SKM-1 (cell line): Measurements from ENCODE around the gene SPTBN4.
"Not testable (repeated sequence)": the region's sequence is repeated elsewhere in the genome, so short reads cannot be mapped to it uniquely, and the experiment has no call there.

Source experiments
- DNase-seq: peaks from one replicate; lab custom pipeline; 2025; ENCODE audit not compliant: unreplicated experiment; lab: John Stamatoyannopoulos, UW

SPTBN4 gene

GRCh38 chr19:40502647-40503319 lies 36.0 kb downstream of the SPTBN4 start:
- no peak for DNase-seq

- DNase-seq, result no peak
Observed at GRCh38 chr19:40503320-40503695, 36.5 kb downstream of the SPTBN4 start.

DNA sequence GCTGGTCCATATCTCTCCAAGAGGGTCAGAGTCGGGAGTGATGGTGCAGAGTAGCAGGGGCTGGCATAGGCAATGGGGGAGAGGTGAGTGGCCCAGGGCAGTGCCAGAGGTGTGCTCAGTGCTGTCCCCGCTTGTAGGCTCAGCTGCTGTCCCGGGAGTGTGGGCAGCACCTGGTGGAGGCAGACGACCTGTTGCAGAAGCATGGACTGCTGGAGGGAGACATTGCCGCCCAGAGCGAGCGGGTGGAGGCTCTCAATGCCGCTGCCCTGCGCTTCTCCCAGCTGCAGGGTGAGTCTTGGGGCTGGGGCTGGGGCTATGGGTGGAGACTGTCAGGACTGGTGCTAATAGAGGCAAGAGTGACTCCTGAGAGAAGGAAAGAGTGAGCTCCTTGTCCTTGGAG lies 39.3 kb downstream of the SPTBN4 start:
- no peak for DNase-seq

GRCh38 chr19:40507892-40508291 lies 41.1 kb downstream of the SPTBN4 start:
- DNase-seq, result no peak

DNA sequence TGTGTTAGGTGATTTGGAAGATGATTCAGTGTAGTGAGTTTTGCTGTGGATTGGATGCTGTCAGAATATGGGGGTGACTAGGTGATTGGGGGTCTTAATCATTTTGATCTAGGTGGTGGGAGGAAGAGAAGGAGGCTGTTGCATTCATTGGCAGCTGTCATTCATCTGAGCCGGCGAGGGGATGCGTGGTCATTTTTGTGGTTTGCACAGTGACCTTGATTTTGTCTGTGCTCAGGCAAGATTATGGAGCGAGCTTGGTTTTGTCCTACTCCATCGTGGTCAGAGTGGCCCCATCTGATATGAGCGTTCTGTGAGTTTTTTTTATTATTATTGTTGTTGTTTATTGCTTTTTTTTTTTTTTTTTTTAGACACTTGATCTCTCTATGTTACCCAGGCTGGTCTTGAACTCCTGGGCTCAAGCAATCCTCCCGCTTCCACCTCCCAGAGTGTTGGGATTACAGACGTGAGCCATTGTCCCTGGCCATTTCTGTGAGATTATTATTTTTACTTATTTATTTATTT lies 42.0 kb downstream of the SPTBN4 start:
- DNase-seq, result no peak

GRCh38 chr19:40510526-40511115 lies 43.8 kb downstream of the SPTBN4 start:
- DNase-seq, result no peak

- DNase-seq, result no peak
Observed at GRCh38 chr19:40511487-40511886, 44.7 kb downstream of the SPTBN4 start.

GRCh38 chr19:40512110-40512472 lies 45.3 kb downstream of the SPTBN4 start:
- DNase-seq, result no peak

DNA sequence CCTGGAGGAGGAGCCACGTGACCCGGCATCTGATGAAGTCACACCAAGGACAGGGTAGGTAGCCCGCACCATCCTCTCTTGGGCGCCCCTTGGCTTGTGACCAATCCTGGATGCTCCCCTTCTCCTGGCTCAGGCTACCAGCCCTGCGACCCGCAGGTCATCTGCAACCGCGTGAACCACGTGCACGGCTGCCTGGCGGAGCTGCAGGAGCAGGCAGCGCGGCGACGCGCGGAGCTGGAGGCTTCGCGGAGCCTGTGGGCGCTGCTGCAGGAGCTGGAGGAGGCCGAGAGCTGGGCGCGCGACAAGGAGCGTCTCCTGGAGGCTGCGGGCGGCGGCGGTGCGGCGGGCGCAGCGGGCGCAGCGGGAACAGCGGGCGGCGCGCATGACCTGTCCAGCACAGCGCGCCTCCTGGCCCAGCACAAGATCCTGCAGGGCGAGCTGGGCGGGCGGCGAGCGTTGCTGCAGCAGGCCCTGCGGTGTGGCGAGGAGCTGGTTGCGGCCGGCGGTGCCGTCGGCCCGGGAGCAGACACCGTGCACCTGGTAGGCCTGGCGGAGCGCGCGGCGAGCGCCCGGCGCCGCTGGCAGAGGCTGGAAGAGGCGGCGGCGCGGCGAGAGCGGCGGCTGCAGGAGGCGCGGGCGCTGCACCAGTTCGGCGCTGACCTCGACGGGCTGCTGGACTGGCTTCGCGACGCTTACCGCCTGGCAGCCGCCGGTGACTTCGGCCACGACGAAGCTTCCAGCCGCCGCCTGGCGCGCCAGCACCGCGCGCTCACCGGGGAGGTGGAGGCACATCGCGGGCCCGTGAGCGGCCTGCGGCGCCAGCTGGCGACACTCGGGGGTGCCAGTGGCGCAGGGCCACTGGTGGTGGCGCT lies 45.9 kb downstream of the SPTBN4 start:
- DNase-seq, result no peak

DNA sequence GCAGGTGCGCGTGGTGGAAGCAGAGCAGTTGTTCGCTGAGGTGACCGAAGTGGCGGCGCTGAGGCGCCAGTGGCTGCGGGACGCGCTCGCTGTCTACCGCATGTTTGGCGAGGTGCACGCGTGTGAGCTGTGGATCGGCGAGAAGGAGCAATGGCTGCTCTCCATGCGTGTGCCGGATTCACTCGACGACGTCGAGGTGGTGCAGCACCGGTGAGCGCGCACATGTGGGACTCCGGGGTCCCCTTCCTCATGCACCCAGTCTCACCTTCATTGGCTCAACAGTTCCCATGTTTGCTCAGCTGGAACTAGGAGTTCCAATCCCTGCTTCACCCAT lies 46.5 kb downstream of the SPTBN4 start:
- DNase-seq, result no peak

- no peak for DNase-seq
Observed at GRCh38 chr19:40513741-40514315, 47.0 kb downstream of the SPTBN4 start.

DNA sequence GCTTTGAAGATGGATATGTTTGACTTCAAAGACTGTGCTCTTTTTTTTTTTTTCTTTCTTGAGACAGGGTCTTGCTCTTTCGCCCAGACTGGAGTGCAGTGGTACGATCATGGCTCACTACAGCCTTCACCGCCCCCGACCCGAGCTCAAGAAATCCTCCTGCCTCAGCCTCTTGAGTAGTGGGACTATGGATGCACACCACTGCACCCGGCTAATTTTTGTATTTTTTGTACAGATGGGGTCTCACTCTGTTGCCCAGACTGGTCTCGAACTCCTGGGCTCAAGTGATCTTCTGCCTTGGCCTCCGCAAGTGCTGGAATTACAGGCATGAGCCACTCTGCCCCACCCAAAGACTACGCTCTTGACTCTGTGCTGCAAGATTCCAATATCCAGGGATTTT lies 50.4 kb downstream of the SPTBN4 start:
- no peak for DNase-seq

GRCh38 chr19:40519352-40520322 lies 52.8 kb downstream of the SPTBN4 start:
- no peak for DNase-seq

- DNase-seq, result no peak
Observed at GRCh38 chr19:40521276-40521675, 54.5 kb downstream of the SPTBN4 start.

- DNase-seq, result not testable (repeated sequence)
Observed at GRCh38 chr19:40521900-40522299, 55.1 kb downstream of the SPTBN4 start.

GRCh38 chr19:40523322-40524047 lies 56.7 kb downstream of the SPTBN4 start:
- peak; percentile 51 for DNase-seq

DNA sequence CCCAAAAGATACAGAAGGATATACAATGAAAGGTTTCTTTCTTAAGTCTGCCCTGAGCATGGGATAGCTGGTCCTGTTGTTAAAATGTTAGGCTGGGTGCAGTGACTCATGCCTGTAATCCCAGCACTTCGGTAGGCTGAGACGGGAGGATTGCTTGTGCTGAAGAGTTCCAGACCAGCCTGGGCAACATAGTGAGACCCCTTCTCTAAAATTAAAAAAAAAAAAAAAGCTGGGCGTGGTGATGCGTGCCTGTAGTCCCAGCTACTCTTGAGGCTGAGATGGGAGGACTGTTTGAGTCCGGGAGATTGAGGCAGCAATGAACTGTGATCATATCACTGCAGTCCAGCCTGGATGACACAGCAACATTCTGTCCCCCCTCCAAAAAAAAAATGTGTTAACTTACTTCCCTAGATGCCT lies 57.3 kb downstream of the SPTBN4 start:
- DNase-seq, result no peak

- DNase-seq, result no peak
Observed at GRCh38 chr19:40524655-40525054, 57.9 kb downstream of the SPTBN4 start.

DNA sequence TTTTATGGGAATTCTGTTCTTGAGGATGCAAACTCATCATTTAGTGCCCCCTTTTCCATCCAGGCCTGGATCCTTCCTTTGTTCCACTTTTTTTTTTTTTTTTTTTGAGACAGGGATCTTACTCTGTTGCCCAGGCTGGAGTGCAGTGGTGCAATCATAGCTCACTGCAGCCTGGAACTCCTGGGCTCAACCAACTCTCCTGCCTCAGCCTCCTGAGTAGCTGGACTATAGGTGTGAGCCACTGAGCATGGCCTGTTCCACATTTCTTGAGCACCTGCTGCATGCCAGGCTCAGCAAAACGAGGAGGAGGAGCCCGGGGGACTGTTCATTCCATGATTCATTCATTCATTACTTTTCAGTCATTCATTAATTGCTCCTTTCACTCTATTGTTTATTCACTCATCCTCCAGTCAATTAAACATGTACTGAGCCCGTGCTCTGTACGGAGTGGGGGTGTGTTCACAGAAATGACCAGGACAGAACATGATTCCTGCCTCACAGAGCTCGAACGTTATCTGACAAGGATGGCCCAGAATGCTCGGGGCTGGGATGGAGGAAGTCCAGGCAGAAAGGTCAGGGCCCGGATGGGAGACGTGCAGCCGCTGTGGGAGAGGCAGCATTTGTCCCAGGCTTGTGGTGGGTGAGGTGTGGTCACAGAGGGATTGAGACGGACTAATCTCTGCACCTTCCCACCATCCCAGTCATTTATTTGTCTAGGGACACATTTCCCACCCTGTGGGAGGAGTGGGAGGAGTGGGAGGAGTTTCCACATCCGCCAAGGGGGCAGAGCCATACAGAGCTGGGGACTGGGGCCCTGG lies 58.6 kb downstream of the SPTBN4 start:
- no peak for DNase-seq
